GM21737 (cell line): Measurements from ENCODE around the gene SNX33.

Experiments used
- ATAC-seq: cut with Tn5 transposase; IDR thresholded peaks from one replicate; pipeline ENCODE4 v1.9.1; 2021; ENCODE audit warnings: mild to moderate bottlenecking, moderate library complexity; ENCODE audit not compliant: unreplicated experiment

Gene SNX33

GRCh38 chr15:75641179-75641503, 6.6 kb upstream of the SNX33 start:
- ATAC-seq = no peak

GRCh38 chr15:75641603-75642002, 6.1 kb upstream of the SNX33 start:
- no peak for ATAC-seq

DNA sequence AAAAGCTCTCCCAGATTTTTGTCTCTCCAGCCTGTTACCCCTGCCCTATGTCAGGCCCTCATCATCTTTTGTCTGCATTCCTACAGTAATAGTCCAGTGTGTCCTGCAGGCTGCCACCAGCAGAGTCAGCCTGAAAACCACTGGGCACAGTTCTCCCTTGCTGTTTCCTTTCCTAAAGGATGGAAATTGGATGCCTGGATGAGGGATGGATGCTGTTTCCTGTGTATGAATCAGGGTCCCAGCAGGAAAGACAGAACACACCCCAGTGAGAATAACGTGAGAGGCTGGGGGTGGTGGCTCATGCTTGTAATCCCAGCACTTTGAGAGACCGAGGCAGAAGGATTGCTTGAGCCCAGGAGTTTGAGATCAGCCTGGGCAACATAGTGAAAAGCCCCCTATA, 3.3 kb upstream of the SNX33 start:
- ATAC-seq = no peak

DNA sequence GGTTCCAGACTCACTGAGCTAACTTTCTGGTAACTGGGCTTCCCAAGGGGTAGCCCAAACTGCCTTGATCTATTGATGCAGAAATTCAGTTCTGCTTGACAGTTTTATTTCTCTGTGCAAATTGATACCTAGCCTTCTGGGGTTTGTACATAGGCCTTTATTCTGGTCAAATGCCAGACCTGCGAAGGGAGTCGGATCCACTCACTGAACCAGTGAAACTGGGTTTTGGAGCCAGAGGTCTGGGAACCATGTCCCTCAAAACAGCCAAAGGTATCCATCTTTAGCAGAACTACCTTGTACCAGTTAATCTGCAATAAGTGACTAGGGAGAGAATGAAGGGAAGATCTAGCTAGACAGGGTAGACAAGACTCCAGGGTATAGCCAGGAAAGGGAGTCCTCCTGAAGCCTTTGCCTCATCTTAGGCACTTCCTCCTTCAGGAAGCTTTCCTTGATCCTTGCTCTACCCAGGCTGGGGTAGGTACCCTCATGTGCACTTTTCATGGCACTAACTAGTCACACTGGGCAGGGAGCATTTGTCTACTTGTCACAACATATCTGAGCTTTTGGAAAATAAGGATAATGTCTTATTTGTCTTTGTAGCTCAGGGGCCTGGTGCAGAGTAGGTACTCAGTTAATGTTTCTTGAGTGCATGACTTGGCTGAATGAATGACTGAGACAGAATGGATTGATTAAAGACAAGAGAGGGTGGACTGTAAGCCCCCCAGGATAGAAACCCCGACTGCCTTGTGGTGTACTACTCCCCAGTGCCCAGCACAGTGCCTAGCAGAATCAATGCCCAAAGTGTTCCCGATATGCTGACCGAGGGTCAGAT, 1.4 kb upstream of the SNX33 start:
- ATAC-seq = no peak

- no peak for ATAC-seq
Observed at GRCh38 chr15:75646944-75647364, 758 bp upstream of the SNX33 start.

- ATAC-seq = no peak
Observed at GRCh38 chr15:75648156-75649000, 666 bp downstream of the SNX33 start.

DNA sequence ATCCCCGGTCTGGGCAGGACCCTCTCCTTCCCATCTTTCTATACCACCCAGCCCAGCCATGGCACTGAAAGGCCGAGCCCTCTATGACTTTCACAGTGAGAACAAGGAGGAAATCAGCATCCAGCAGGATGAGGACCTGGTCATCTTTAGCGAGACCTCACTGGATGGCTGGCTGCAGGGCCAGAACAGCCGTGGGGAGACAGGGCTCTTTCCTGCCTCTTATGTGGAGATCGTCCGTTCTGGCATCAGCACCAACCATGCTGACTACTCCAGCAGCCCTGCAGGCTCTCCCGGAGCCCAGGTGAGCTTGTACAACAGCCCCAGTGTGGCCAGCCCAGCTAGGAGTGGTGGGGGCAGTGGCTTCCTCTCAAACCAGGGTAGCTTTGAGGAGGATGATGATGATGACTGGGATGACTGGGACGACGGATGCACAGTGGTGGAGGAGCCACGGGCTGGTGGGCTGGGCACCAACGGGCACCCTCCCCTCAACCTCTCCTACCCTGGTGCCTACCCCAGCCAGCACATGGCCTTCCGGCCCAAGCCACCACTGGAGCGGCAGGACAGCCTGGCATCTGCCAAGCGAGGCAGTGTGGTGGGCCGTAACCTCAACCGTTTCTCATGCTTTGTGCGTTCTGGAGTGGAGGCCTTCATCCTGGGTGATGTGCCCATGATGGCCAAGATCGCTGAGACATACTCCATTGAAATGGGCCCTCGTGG, 1.5 kb downstream of the SNX33 start:
- no peak for ATAC-seq

- no peak for ATAC-seq
Observed at GRCh38 chr15:75649848-75650247, 2.1 kb downstream of the SNX33 start.

DNA sequence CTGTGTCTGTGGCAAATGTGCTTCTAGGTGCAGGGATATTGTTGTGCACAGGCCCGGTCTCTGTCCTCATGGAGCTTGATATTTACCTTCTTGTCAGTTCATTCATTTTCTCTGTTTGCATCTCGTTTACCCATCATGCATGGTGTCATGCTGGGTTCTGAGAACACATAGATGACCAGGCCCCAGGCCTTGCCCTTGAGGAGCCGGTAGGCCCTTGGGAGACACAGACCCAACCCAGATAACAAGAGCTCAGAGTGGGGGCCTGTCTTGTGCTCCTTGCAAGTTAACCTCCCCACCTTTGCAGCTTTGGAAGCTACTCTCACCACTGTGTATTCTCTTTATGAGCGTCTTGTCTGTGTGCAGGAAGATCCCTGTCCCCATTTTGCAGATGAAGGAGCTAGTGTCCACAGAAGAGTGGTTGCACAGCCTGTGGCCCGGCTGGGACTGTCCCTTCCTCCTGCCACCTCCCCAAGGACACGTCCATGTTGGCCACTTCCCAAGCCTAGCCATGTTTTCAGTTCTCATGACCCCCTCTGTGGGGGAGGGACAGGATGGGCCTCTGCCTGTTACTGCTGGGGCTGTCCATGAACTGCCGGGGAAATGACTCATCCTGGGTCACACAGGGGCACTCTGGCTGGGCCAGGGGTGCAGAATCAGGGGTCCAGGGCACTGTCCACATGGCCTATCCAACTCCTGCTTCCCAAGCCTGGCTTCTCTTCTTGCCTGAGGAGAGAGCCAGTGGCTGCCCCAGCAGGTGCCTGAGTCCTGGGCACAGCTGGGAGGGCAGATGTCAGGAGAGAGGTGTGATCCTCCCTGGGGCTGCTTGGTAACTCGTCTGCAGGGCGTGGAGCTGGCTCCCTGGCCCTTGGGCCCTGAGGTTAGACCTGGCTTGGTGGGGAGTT, 3.4 kb downstream of the SNX33 start:
- no peak for ATAC-seq

GRCh38 chr15:75651810-75652543, 4.3 kb downstream of the SNX33 start:
- no peak for ATAC-seq

DNA sequence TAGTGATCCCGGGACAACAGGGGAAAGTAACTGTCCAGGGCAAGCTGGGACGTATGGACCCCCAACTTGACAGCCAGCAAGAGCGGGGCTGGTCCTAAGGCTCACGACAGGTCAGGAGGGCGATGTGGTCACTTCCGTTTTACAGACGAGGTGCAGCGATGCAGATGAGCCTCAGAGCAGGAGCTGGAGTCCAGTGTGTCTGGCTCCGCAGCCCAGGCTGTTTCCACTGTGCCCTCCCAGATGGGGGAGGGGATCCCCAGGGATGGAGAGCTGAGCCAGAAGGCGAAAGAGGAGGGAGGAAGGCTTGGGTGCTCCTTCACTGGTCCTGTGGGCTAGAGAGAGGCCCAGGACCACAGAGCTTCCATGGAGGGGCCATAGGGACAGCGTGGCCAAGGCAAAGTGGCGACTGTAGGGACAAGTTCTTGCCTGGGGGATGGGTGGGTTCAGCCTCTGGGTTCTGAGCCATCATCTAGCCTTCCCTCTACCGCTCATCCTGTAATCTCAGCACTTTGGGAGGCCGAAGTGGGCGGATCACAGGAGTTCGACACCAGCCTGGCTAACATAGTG, 5.7 kb downstream of the SNX33 start:
- ATAC-seq = no peak

DNA sequence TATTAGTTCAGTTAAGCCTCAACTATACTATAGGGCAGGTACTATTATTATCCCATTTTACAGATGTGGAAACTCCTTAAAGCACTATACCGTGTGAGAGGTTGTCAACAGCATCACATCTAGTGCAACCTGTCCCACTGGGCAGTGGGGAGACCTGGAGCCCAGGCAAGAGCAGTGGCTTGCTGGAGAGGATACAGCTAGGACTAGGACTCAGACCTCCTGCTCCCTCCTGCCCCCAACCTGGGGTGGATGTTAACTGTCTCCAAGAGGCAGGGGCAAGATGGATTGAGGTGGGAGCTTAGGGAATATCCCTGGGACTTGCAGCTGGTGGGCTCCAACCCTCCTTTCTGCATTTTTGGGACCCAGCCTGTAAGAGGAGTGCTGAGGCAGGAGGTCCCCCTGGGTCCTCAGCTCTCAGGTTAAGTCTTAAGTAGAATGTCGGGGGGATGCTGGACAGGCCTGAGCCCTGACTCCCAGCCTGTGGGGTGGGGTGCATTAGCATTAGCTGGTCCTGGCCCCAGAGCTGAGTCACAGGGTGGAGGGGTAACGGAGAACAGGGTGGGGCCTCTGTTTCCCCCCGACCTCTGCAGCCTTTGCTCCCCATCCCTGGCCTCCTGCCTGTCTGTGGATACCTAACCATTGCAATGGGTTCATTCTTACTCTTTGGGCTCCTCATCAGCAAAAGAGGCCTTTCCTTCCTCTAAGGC, 6.6 kb downstream of the SNX33 start:
- no peak for ATAC-seq

DNA sequence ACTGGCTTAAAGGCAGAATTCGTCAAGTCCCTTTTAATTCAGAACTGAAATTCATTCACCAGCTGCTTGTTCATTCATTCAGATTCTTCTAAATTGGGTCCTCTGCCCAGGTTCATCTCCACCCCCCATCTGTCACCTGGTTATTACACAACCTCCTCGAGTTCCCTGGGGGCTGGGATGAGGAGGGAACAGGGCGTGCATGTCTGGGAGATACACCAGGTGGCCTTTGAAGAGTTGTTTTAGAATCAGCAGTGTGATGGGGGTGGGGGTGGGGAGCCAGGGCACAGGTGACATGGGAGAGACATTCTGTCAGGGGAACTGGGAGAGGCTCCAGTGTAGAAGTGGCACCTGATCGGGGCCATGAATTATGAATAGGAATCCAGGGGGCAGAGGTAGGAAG, 8.2 kb downstream of the SNX33 start:
- no peak for ATAC-seq

- ATAC-seq = no peak
Observed at GRCh38 chr15:75656331-75656730, 8.6 kb downstream of the SNX33 start.

- ATAC-seq = no peak
Observed at GRCh38 chr15:75656813-75657212, 9.1 kb downstream of the SNX33 start.

DNA sequence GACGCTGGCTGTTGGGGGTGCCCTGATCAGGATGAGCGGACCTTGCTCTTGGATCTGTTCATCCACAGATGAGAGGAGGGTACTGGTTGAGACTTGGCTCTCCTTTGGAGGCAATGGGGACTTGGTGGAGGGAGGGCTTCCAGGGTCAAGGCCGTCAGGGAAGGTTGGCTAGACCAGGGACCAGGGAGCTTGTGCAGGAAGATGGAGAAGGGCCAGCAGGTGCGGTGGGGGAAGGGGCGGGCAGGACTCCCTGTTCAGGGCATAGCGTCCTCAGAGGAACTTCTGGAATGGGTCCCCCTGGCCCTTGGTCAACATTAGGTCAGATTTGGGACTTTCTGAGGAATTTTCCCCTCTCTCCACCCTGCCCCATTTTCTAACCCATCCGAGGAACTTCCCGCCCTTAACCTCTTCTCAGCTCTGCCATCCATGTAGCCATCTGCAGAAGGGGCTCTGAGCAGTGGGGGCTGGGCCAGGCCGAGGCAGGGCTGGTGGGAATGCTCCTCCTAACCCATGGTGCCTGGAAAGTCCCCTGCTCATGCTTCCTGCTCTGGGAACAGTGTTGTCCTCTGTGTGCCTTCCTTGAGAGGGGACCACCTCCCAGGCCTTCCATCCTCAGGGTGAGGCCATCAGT, 11.5 kb downstream of the SNX33 start:
- ATAC-seq = no peak

- no peak for ATAC-seq
Observed at GRCh38 chr15:75659928-75660645, 12.4 kb downstream of the SNX33 start.
